ENCODE measurements around the gene KCNH3. TPM values are rescaled to one million over a fixed set of nuclear protein-coding genes. Genes with fewer than 3 reads are reported as not detected.
"Not testable (repeated sequence)": the region's sequence is repeated elsewhere in the genome, so short reads cannot be mapped to it uniquely, and the experiment has no call there.

The KCNH3 gene
- 1 to 10 TPM; 1.9 to 2.3 TPM for total RNA-seq

GRCh38 chr12:49538510-49539403, at the start of gene KCNH3:
Gene KCNH3 (plus strand): TSS chr12:49539030. CDS start chr12:49539417, 387 bp downstream.
- Mint-ChIP-seq H3K4me1 (peaks cover 38% of the 10 kb centered on the region), H3K9me3 (no peaks in the 10 kb centered on the region), H3K27me3 (peaks cover 44% of the 10 kb centered on the region), H3K4me3 (peak within 1 kb of the TSS; percentile 67), H3K27ac (no peak within 1 kb of the TSS), H3K36me3 (ENCODE audit: low read depth) (no peaks in the 10 kb centered on the region)
- CTCF ChIA-PET = interaction anchor here (0.6 to 1.4 kb wide), 4 partner anchors 13 to 306 kb away, joined by 3 to 4 read pairs (median 3); no protein-coding TSS in a partner anchor
- peak; percentile 94 for DNase-seq
- POLR2A ChIA-PET = no interaction called here

- CTCF ChIA-PET = no interaction called here
- no peaks in the 10 kb centered on the region for H3K27me3 Mint-ChIP-seq
- H3K36me3 Mint-ChIP-seq (ENCODE audit: low read depth) = peaks cover 3% of the 10 kb centered on the region
- no peaks in the 10 kb centered on the region for H3K9me3 Mint-ChIP-seq
- DNase-seq = no peak
- no peak overlapping the region for H3K4me3 Mint-ChIP-seq
- no peaks in the 10 kb centered on the region for H3K4me1 Mint-ChIP-seq
- POLR2A ChIA-PET = no interaction called here
- no peak overlapping the region for H3K27ac Mint-ChIP-seq
Measured at GRCh38 chr12:49489154-49489553, 49.7 kb upstream of the KCNH3 start.

- H3K9me3 Mint-ChIP-seq = no peaks in the 10 kb centered on the region
- no peak overlapping the region for H3K4me3 Mint-ChIP-seq
- H3K27ac Mint-ChIP-seq = no peak overlapping the region
- ChIA-PET CTCF (no interaction called here), POLR2A (no interaction called here)
- H3K27me3 Mint-ChIP-seq = no peaks in the 10 kb centered on the region
- H3K4me1 Mint-ChIP-seq = no peaks in the 10 kb centered on the region
- H3K36me3 Mint-ChIP-seq (ENCODE audit: low read depth) = peaks cover 3% of the 10 kb centered on the region
- DNase-seq = no peak
Measured at GRCh38 chr12:49489720-49490119, 49.1 kb upstream of the KCNH3 start.

GRCh38 chr12:49491823-49492222, 47.0 kb upstream of the KCNH3 start:
- CTCF ChIA-PET = interaction anchor here (0.9 kb wide), 1 partner anchor 102 kb away, joined by 4 read pairs; no protein-coding TSS in a partner anchor
- Mint-ChIP-seq H3K36me3 (ENCODE audit: low read depth) (no peaks in the 10 kb centered on the region), H3K4me3 (no peak overlapping the region), H3K27ac (no peak overlapping the region), H3K27me3 (no peaks in the 10 kb centered on the region), H3K9me3 (no peaks in the 10 kb centered on the region), H3K4me1 (no peaks in the 10 kb centered on the region)
- no peak for DNase-seq
- POLR2A ChIA-PET = no interaction called here

DNA sequence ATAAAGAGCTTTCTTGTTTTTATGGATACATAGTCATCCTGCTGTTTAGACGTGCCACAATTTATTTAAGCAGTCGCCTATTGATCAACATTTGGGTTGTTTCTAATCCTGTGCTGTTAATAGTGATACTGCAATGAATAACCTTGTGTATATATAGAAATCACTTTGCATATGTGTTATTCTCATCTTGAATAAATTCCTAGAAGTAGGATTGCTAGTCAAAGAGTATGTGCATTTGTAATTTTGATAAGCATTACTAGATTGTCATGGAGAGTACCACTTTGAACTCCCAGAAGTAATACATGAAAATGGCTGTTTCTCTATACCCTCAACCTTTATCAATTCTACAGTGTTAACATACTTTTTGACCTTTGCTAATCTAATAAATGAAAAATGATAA, 44.9 kb upstream of the KCNH3 start:
- POLR2A ChIA-PET = no interaction called here

GRCh38 chr12:49496417-49497360, 42.1 kb upstream of the KCNH3 start:
- H3K4me1 Mint-ChIP-seq = peaks cover under 1% of the 10 kb centered on the region
- no peak overlapping the region for H3K4me3 Mint-ChIP-seq
- POLR2A ChIA-PET = no interaction called here
- no peak overlapping the region for H3K27ac Mint-ChIP-seq
- DNase-seq = no peak
- no peaks in the 10 kb centered on the region for H3K9me3 Mint-ChIP-seq
- CTCF ChIA-PET = no interaction called here
- H3K36me3 Mint-ChIP-seq (ENCODE audit: low read depth) = peaks cover 7% of the 10 kb centered on the region
- H3K27me3 Mint-ChIP-seq = no peaks in the 10 kb centered on the region

More for the DNA sequence above, 44.9 kb upstream of the KCNH3 start:
- Mint-ChIP-seq H3K4me1 (no peaks in the 10 kb centered on the region), H3K27ac (no peak overlapping the region), H3K27me3 (no peaks in the 10 kb centered on the region), H3K9me3 (no peaks in the 10 kb centered on the region), H3K36me3 (ENCODE audit: low read depth) (peaks cover 3% of the 10 kb centered on the region), H3K4me3 (no peak overlapping the region)
- CTCF ChIA-PET = interaction anchor here (0.9 to 1.2 kb wide), 2 partner anchors 10 to 23 kb away, joined by 3 read pairs; no protein-coding TSS in a partner anchor
- DNase-seq = no peak

- ChIA-PET CTCF (interaction anchor here (0.8 to 1.1 kb wide), 3 partner anchors 12 to 154 kb away, joined by 3 to 4 read pairs (median 3); no protein-coding TSS in a partner anchor), POLR2A (no interaction called here)
- peaks cover 4% of the 10 kb centered on the region for H3K4me1 Mint-ChIP-seq
- H3K27ac Mint-ChIP-seq = no peak overlapping the region
- DNase-seq = no peak
- H3K36me3 Mint-ChIP-seq (ENCODE audit: low read depth) = peaks cover 10% of the 10 kb centered on the region
- H3K9me3 Mint-ChIP-seq = no peaks in the 10 kb centered on the region
- H3K4me3 Mint-ChIP-seq = no peak overlapping the region
- no peaks in the 10 kb centered on the region for H3K27me3 Mint-ChIP-seq
Measured at GRCh38 chr12:49501895-49502294, 36.9 kb upstream of the KCNH3 start.

GRCh38 chr12:49502590-49502989, 36.2 kb upstream of the KCNH3 start:
- POLR2A ChIA-PET = no interaction called here
- H3K27me3 Mint-ChIP-seq = no peaks in the 10 kb centered on the region
- CTCF ChIA-PET = interaction anchor here (1.4 kb wide), 1 partner anchor 140 kb away, joined by 3 read pairs; no protein-coding TSS in a partner anchor

GRCh38 chr12:49503674-49504180, 35.1 kb upstream of the KCNH3 start:
- H3K27me3 Mint-ChIP-seq = no peaks in the 10 kb centered on the region
- no peak overlapping the region for H3K27ac Mint-ChIP-seq
- H3K36me3 Mint-ChIP-seq (ENCODE audit: low read depth) = peaks cover 7% of the 10 kb centered on the region
- DNase-seq = no peak
- H3K4me1 Mint-ChIP-seq = peaks cover 4% of the 10 kb centered on the region
- no peak overlapping the region for H3K4me3 Mint-ChIP-seq
- H3K9me3 Mint-ChIP-seq = no peaks in the 10 kb centered on the region
- ChIA-PET CTCF (interaction anchor here (0.5 to 1.6 kb wide), 5 partner anchors 10 to 148 kb away, joined by 3 to 4 read pairs (median 3); no protein-coding TSS in a partner anchor), POLR2A (interaction anchor here (0.6 kb wide), 1 partner anchor 454 kb away, joined by 3 read pairs; no protein-coding TSS in a partner anchor)

More at GRCh38 chr12:49502590-49502989, 36.2 kb upstream of the KCNH3 start:
- Mint-ChIP-seq H3K9me3 (no peaks in the 10 kb centered on the region), H3K27ac (no peak overlapping the region), H3K4me3 (no peak overlapping the region), H3K4me1 (peaks cover 4% of the 10 kb centered on the region), H3K36me3 (ENCODE audit: low read depth) (peaks cover 9% of the 10 kb centered on the region)
- no peak for DNase-seq

DNA sequence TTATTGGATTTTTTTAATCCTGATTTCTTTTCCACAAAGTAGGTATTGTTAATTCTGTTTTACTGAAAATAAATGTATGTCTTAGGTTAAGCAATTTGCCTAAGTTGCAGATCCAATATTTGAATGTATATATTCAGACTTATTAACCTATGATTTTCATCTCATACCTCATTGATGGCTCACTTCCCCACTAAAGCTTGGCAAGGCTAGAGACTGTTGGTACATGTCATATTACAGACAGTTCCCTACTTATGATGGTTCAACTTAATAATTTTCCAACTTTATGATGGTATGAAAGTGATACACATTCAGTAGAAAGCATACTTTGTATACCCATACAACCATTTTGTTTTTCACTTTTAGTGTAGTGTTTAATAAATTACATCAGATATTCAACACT, 33.2 kb upstream of the KCNH3 start:
- H3K27ac Mint-ChIP-seq = no peak overlapping the region
- no peak for DNase-seq
- CTCF ChIA-PET = interaction anchor here (0.6 kb wide), 1 partner anchor 50 kb away, joined by 3 read pairs; no protein-coding TSS in a partner anchor
- H3K36me3 Mint-ChIP-seq (ENCODE audit: low read depth) = peaks cover 3% of the 10 kb centered on the region
- H3K9me3 Mint-ChIP-seq = no peaks in the 10 kb centered on the region
- POLR2A ChIA-PET = no interaction called here
- no peak overlapping the region for H3K4me3 Mint-ChIP-seq
- peaks cover 4% of the 10 kb centered on the region for H3K4me1 Mint-ChIP-seq
- H3K27me3 Mint-ChIP-seq = no peaks in the 10 kb centered on the region

- no peak overlapping the region for H3K4me3 Mint-ChIP-seq
- ChIA-PET POLR2A (no interaction called here), CTCF (no interaction called here)
- H3K4me1 Mint-ChIP-seq = no peaks in the 10 kb centered on the region
- no peaks in the 10 kb centered on the region for H3K9me3 Mint-ChIP-seq
- DNase-seq = no peak
- H3K27me3 Mint-ChIP-seq = no peaks in the 10 kb centered on the region
- H3K36me3 Mint-ChIP-seq (ENCODE audit: low read depth) = peaks cover 3% of the 10 kb centered on the region
- H3K27ac Mint-ChIP-seq = no peak overlapping the region
Measured at GRCh38 chr12:49507139-49507538, 31.7 kb upstream of the KCNH3 start.

DNA sequence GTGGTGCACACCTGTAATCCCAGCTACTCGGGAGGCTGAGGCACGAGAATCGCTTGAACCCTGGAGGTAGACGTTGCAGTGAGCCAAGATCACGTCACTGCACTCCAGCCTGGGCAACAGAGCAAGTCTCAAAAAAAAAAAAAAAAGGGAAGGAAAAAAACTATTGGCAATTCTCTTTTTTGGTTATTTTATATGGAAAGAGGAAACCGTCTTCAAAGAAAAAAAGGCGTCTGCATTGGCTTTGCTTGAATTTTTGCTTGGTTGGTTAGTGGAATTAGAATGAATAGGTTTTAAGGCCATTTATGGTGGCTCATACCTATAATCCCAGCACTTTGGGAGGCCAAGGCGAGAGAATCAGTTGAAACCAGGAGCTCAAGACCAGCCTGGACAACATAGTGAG, 29.1 kb upstream of the KCNH3 start:
- POLR2A ChIA-PET; H3K4me3 Mint-ChIP-seq; H3K9me3 Mint-ChIP-seq; DNase-seq; H3K27ac Mint-ChIP-seq; H3K27me3 Mint-ChIP-seq; H3K36me3 Mint-ChIP-seq (ENCODE audit: low read depth); H3K4me1 Mint-ChIP-seq: not testable (repeated sequence)
- CTCF ChIA-PET = interaction anchor here (0.6 to 6.4 kb wide), 6 partner anchors 11 to 221 kb away, joined by 3 to 66 read pairs (median 6); partner anchors contain the start of genes DNAJC22 and SPATS2

Measured in activated CD4-positive, alpha-beta T cell treated with anti-CD3 and anti-CD28 coated beads, Interleukin-2, amount 10 ng/mL, durations not matched to agents 7 days and 5 days (primary cell).